Neural progenitor cell (in vitro differentiated cells): ENCODE measurements around the gene TBC1D9B.

Experiments used
- CTCF ChIP-seq: fragments of 200-600 bp; sonication (generic); IDR thresholded peaks from 2 replicates; pipeline ENCODE4 v1.5.1; 2017; ENCODE audit warnings: antibody characterized with exemption, mild to moderate bottlenecking
- EZH2 ChIP-seq: fragments of 200-600 bp; sonication (generic); IDR thresholded peaks from 2 replicates; pipeline ENCODE4 v1.6.1; 2017; ENCODE audit warnings: antibody characterized with exemption, mild to moderate bottlenecking, moderate library complexity
- EZH2phosphoT487 ChIP-seq: fragments of 200-600 bp; sonication (generic); IDR thresholded peaks from 2 replicates; pipeline ENCODE4 v1.6.1; 2017; ENCODE audit warnings: antibody characterized with exemption

- TF ChIP-seq CTCF, result peak; percentile 21
- TF ChIP-seq EZH2, result peak; percentile 35
- TF ChIP-seq EZH2phosphoT487, result no peak
These were observed 87.0 kb downstream of the TBC1D9B start, which contains the start of gene SQSTM1 for GRCh38 chr5:179820483-179821297.
